ENCODE results near the gene PAPPA2.

The PAPPA2 gene

GRCh38 chr1:176612791-176613190 lies 149.8 kb downstream of the PAPPA2 start:
- Histone ChIP-seq H3K4me1 (ENCODE audit: control insufficient read depth, insufficient read depth, low read length) (no peaks in the 10 kb centered on the region), H3K27ac (ENCODE audit: extremely low read depth, low read depth, low read length) (no peak overlapping the region), H3K4me3 (ENCODE audit: low read depth, low read length) (no peak overlapping the region), H3K36me3 (ENCODE audit: control insufficient read depth in 2 of 2, insufficient read depth in 1 of 2, low read length in 2 of 2) (no peaks in the 10 kb centered on the region), H3K9me3 (ENCODE audit: control insufficient read depth, insufficient read depth, low read depth, low read length) (no peaks in the 10 kb centered on the region)
- CTCF ChIA-PET = no interaction called here
- POLR2A ChIA-PET = no interaction called here
- TF ChIP-seq ZNF302 (tag by site-specific recombination; IDR thresholded peaks at IDR 0.05; ENCODE audit: low read depth) (no peak), ZNF223 (tag by site-specific recombination; IDR thresholded peaks at IDR 0.05) (no peak), ZNF24 (tag by site-specific recombination; IDR thresholded peaks at IDR 0.05) (no peak)

GRCh38 chr1:176617881-176618280 lies 154.9 kb downstream of the PAPPA2 start:
- Histone ChIP-seq H3K36me3 (ENCODE audit: control insufficient read depth in 2 of 2, insufficient read depth in 1 of 2, low read length in 2 of 2) (no peaks in the 10 kb centered on the region), H3K4me3 (ENCODE audit: low read depth, low read length) (no peak overlapping the region), H3K9me3 (ENCODE audit: control insufficient read depth, insufficient read depth, low read depth, low read length) (no peaks in the 10 kb centered on the region), H3K27ac (ENCODE audit: extremely low read depth, low read depth, low read length) (no peak overlapping the region), H3K4me1 (ENCODE audit: control insufficient read depth, insufficient read depth, low read length) (no peaks in the 10 kb centered on the region)
- CTCF ChIA-PET = interaction anchor here (0.9 to 1.5 kb wide), 3 partner anchors 12 to 58 kb away, joined by 3 to 4 read pairs (median 4); no protein-coding TSS in a partner anchor
- POLR2A ChIA-PET = no interaction called here
- TF ChIP-seq ZNF560 (tag by site-specific recombination; IDR thresholded peaks at IDR 0.05; ENCODE audit: borderline replicate concordance) (no peak), KLF8 (tag by site-specific recombination; IDR thresholded peaks at IDR 0.05) (no peak), ZBTB49 (tag by site-specific recombination; IDR thresholded peaks at IDR 0.05; ENCODE audit: low read depth) (no peak)

- Histone ChIP-seq H3K4me1 (ENCODE audit: control insufficient read depth, insufficient read depth, low read length) (no peaks in the 10 kb centered on the region), H3K4me3 (ENCODE audit: low read depth, low read length) (no peak overlapping the region), H3K27ac (ENCODE audit: extremely low read depth, low read depth, low read length) (no peak overlapping the region), H3K36me3 (ENCODE audit: control insufficient read depth in 2 of 2, insufficient read depth in 1 of 2, low read length in 2 of 2) (no peaks in the 10 kb centered on the region), H3K9me3 (ENCODE audit: control insufficient read depth, insufficient read depth, low read depth, low read length) (no peaks in the 10 kb centered on the region)
- POLR2A ChIA-PET = no interaction called here
- no peak for TF ChIP-seq ZNF37A (tag by site-specific recombination; IDR thresholded peaks at IDR 0.05)
- TF ChIP-seq YY1 (tag by site-specific recombination; IDR thresholded peaks at IDR 0.05) = no peak
- no peak for TF ChIP-seq ZNF16 (tag by site-specific recombination; IDR thresholded peaks at IDR 0.05; ENCODE audit: low read depth)
- no peak for TF ChIP-seq ZNF658 (tag by site-specific recombination; IDR thresholded peaks at IDR 0.05)
- no peak for TF ChIP-seq ZNF132 (tag by site-specific recombination; IDR thresholded peaks at IDR 0.05; ENCODE audit: borderline replicate concordance)
- TF ChIP-seq ZNF221 (tag by site-specific recombination; IDR thresholded peaks at IDR 0.05; ENCODE audit: borderline replicate concordance) = no peak
- TF ChIP-seq ZNF169 (tag by site-specific recombination; IDR thresholded peaks at IDR 0.05) = no peak
- CTCF ChIA-PET = interaction anchor here (1.0 to 1.5 kb wide), 2 partner anchors 32 to 60 kb away, joined by 3 read pairs; no protein-coding TSS in a partner anchor
These were observed 156.3 kb downstream of the PAPPA2 start for GRCh38 chr1:176619261-176619660.

GRCh38 chr1:176625365-176625764 lies 162.4 kb downstream of the PAPPA2 start:
- POLR2A ChIA-PET = no interaction called here

More at GRCh38 chr1:176625365-176625764, 162.4 kb downstream of the PAPPA2 start:
- H3K4me3 ChIP-seq (ENCODE audit: low read depth, low read length) = no peak overlapping the region
- no peaks in the 10 kb centered on the region for H3K4me1 ChIP-seq (ENCODE audit: control insufficient read depth, insufficient read depth, low read length)
- H3K27ac ChIP-seq (ENCODE audit: extremely low read depth, low read depth, low read length) = no peak overlapping the region
- CTCF ChIA-PET = no interaction called here
- H3K9me3 ChIP-seq (ENCODE audit: control insufficient read depth, insufficient read depth, low read depth, low read length) = no peaks in the 10 kb centered on the region
- no peaks in the 10 kb centered on the region for H3K36me3 ChIP-seq (ENCODE audit: control insufficient read depth in 2 of 2, insufficient read depth in 1 of 2, low read length in 2 of 2)
- no peak for TF ChIP-seq ZNF391 (tag by site-specific recombination; IDR thresholded peaks at IDR 0.05; ENCODE audit: borderline replicate concordance, low read depth)
- no peak for TF ChIP-seq ZBTB7A (tag by site-specific recombination; IDR thresholded peaks at IDR 0.05; ENCODE audit: low read depth)
- TF ChIP-seq KLF16 (tag by site-specific recombination; IDR thresholded peaks at IDR 0.05) = no peak
- no peak for TF ChIP-seq PRDM2 (tag by site-specific recombination; IDR thresholded peaks at IDR 0.05; ENCODE audit: borderline replicate concordance)
- no peak for TF ChIP-seq ZNF624 (tag by site-specific recombination; IDR thresholded peaks at IDR 0.05)
